ENCODE data around the gene PARP12.

DNA sequence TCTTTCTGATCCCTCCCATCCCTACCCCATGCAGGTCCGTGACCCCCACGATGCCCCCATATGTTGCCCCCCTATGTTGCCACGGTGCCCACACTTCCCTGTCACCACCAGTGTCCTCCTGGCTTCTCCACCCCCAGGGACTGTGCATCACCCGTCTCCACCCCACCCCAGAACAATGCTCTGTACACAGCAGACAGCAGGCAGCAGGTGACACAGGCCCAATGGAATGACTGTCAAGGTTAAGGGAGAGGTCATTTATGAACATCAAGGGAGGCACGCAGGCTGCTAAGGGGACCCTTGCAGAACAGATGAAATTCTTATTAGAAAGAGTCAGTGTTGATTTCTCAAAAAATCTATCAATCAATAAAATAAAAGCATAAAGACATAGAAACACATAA is 71.5 kb downstream of the PARP12 start:
- TF ChIP-seq CTCF (IDR thresholded peaks at IDR 0.05): no peak
- TF ChIP-seq POLR2A (IDR thresholded peaks at IDR 0.05): no peak
